HFFc6 (cell line): ENCODE data around the gene SLC9B1. TPM values are rescaled to one million over a fixed set of nuclear protein-coding genes. Genes with fewer than 3 reads are reported as not detected.

Experiments used
- DNase-seq: peaks from one replicate; pipeline ENCODE4 v3.0.0-alpha.2; 2018
- H3K27ac Mint-ChIP-seq: 2 replicates; pipeline ENCODE4 v1.8.0; 2020; ENCODE audit warnings: mild to moderate bottlenecking, mixed read lengths
- H3K27me3 Mint-ChIP-seq: 2 replicates; pipeline ENCODE4 v1.8.0; 2021; ENCODE audit warnings: mild to moderate bottlenecking, moderate library complexity, mixed read lengths; ENCODE audit not compliant: insufficient read depth
- H3K36me3 Mint-ChIP-seq: 2 replicates; pipeline ENCODE4 v1.8.0; 2021; ENCODE audit warnings: low read depth, mixed read lengths
- H3K4me1 Mint-ChIP-seq: 2 replicates; pipeline ENCODE4 v1.8.0; 2020; ENCODE audit warnings: low read depth, mixed read lengths
- H3K4me3 Mint-ChIP-seq: 2 replicates; pipeline ENCODE4 v1.8.0; 2020; ENCODE audit warnings: mild to moderate bottlenecking, moderate library complexity, mixed read lengths
- H3K9me3 Mint-ChIP-seq: 2 replicates; pipeline ENCODE4 v1.8.0; 2020; ENCODE audit warnings: mild to moderate bottlenecking, mixed read lengths
- CTCF ChIP-seq: fragments of 200-600 bp; sonication (generic); IDR thresholded peaks from 2 replicates; pipeline ENCODE4 v1.5.0; 2021; ENCODE audit warnings: antibody characterized with exemption, mild to moderate bottlenecking
- long read RNA-seq: library from polyadenylated mRNA; unstranded; transcript quantifications from one replicate; pipeline ENCODE4 v2.0.0, GENCODE V29; 2019
- total RNA-seq, 6 experiments: library from RNA; stranded (reverse); fragmentation: NEBNext Ultra II Directional; extraction: Animal tissue kit (Norgen Biotek cat#: 25700); gene quantifications; 2 replicates in 1 of 6; 3 replicates in 5 of 6; pipeline ENCODE4 v1.2.3, GENCODE V29; 2021

Gene SLC9B1
- total RNA-seq, result under 1 TPM; 0.09 to 0.36 (median 0.23) TPM
- long read RNA-seq, partial matches to known transcripts, result 0 of 1 reads
- long read RNA-seq, other reads (novel, unspliced or antisense), result 1 of 1 reads

GRCh38 chr4:103019308-103020124 is at the start of gene SLC9B1:
Gene SLC9B1, minus strand, starts transcription at chr4:103019705. Its CDS starts 27,994 bp downstream, at chr4:102991711.
- Mint-ChIP-seq H3K9me3 (no peaks in the 10 kb centered on the region), H3K4me3 (peak within 1 kb of the TSS; percentile 94), H3K36me3 (no peaks in the 10 kb centered on the region), H3K27me3 (no peaks in the 10 kb centered on the region), H3K27ac (peak within 1 kb of the TSS; percentile 97), H3K4me1 (peaks cover 19% of the 10 kb centered on the region)
- peak; percentile 96 for DNase-seq
- no peak; the same call in 1 of the 2 replicates for TF ChIP-seq CTCF

GRCh38 chr4:103067841-103068547 is 48.5 kb upstream of the SLC9B1 start:
- Mint-ChIP-seq H3K4me1 (peaks cover 18% of the 10 kb centered on the region), H3K27me3 (no peaks in the 10 kb centered on the region), H3K4me3 (no peak overlapping the region), H3K36me3 (peaks cover 8% of the 10 kb centered on the region), H3K27ac (peak overlapping the region; percentile 40), H3K9me3 (no peaks in the 10 kb centered on the region)
- DNase-seq, result peak; percentile 48
- TF ChIP-seq CTCF, result no peak

GRCh38 chr4:103060453-103061148 is 41.1 kb upstream of the SLC9B1 start:
- no peak overlapping the region for H3K4me3 Mint-ChIP-seq
- H3K27me3 Mint-ChIP-seq, result no peaks in the 10 kb centered on the region
- peaks cover 13% of the 10 kb centered on the region for H3K36me3 Mint-ChIP-seq
- H3K4me1 Mint-ChIP-seq, result no peaks in the 10 kb centered on the region
- no peak overlapping the region for H3K27ac Mint-ChIP-seq
- no peak for DNase-seq
- H3K9me3 Mint-ChIP-seq, result no peaks in the 10 kb centered on the region
- TF ChIP-seq CTCF, result no peak

- H3K36me3 Mint-ChIP-seq, result no peaks in the 10 kb centered on the region
- DNase-seq, result no peak
- H3K27me3 Mint-ChIP-seq, result no peaks in the 10 kb centered on the region
- H3K9me3 Mint-ChIP-seq, result no peaks in the 10 kb centered on the region
- H3K4me3 Mint-ChIP-seq, result no peak overlapping the region
- H3K4me1 Mint-ChIP-seq, result peaks cover 14% of the 10 kb centered on the region
- H3K27ac Mint-ChIP-seq, result no peak overlapping the region
- no peak for TF ChIP-seq CTCF
These were observed 34.5 kb upstream of the SLC9B1 start for GRCh38 chr4:103054030-103054429.

- Mint-ChIP-seq H3K4me1 (peaks cover 14% of the 10 kb centered on the region), H3K9me3 (no peaks in the 10 kb centered on the region), H3K4me3 (no peak overlapping the region), H3K27me3 (no peaks in the 10 kb centered on the region), H3K27ac (no peak overlapping the region), H3K36me3 (no peaks in the 10 kb centered on the region; the same call in 1 of the 2 replicates)
- TF ChIP-seq CTCF, result no peak
- no peak for DNase-seq
These were observed 33.3 kb upstream of the SLC9B1 start for GRCh38 chr4:103052779-103053178.
